NCI-H1930 (cell line): ENCODE data around the gene BCAP31.
"Not testable (repeated sequence)": the region's sequence is repeated elsewhere in the genome, so short reads cannot be mapped to it uniquely, and the experiment has no call there.

Experiments
- DNase-seq, 2 experiments: peaks; one replicate each; lab custom pipeline; 2025; lab: John Stamatoyannopoulos, UW

The BCAP31 gene

DNA sequence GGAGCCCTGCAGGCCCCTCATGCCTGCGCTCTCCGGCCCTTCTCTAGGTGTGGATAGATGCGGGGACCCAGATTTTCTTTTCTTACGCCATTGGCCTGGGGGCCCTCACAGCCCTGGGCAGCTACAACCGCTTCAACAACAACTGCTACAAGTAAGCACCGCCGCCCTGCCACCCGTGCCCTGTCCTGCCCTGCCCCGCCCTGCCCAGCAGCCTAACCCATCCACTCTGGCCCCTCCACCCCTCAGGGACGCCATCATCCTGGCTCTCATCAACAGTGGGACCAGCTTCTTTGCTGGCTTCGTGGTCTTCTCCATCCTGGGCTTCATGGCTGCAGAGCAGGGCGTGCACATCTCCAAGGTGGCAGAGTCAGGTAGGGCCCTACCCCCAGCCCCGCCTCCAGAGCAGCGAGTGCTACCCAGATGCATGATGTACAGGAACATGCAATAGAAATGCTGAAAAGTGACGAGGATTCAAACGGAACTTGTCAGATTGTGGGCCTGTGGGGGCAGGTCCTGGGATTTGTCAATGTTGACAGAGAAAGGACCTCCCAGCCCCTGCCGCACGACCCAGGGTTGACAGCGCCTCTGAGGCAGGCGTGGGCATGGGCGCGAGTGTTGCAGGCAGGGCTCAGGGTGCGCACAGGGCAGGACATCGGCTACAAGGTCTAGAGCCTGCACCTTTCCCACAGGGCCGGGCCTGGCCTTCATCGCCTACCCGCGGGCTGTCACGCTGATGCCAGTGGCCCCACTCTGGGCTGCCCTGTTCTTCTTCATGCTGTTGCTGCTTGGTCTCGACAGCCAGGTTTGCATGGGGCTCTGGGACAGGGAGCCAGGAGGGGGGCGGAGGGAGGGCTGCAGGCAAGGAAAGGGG lies 30.7 kb downstream of the BCAP31 start:
- no peak for DNase-seq

DNA sequence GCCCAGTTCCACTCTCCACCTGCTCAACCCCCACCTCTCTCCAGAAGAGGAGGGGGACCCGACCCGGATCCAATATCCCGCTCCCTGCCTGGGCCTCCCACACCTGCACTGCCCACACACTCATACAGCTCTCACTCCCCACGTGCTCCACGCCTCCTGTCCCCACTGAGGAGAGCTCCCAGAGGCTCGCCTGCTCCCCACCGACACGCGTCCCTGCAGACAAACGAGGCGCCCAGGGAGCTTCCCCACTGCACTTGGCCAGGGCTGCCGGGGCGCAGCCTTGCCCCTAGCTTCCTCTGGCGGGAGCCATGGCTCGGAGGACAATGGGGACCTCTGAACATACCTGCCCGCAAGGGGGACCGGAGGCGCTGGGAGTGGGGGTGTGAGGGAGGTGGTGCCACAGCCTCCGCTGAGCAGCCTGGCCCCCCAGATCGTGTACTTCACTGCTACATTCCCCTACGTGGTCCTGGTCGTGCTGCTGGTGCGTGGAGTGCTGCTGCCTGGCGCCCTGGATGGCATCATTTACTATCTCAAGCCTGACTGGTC lies 31.5 kb downstream of the BCAP31 start:
- DNase-seq: no peak

DNA sequence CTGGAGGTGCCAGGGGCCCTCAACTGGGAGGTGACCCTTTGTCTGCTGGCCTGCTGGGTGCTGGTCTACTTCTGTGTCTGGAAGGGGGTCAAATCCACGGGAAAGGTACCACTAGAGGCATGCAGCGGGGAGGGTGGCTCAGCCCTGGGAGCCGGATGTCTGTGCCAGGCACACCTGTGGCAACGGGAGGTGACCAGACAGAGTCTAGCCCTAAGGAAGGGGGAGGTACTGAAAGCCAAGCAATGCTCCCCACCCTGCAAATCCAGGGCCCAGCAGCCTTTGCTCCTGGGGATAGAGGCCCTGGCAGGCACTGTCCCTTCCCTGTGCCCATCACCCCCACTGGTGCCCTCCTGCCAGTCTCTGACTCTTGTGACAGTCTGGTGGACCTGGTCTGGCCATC lies 32.2 kb downstream of the BCAP31 start:
- no peak for DNase-seq

DNA sequence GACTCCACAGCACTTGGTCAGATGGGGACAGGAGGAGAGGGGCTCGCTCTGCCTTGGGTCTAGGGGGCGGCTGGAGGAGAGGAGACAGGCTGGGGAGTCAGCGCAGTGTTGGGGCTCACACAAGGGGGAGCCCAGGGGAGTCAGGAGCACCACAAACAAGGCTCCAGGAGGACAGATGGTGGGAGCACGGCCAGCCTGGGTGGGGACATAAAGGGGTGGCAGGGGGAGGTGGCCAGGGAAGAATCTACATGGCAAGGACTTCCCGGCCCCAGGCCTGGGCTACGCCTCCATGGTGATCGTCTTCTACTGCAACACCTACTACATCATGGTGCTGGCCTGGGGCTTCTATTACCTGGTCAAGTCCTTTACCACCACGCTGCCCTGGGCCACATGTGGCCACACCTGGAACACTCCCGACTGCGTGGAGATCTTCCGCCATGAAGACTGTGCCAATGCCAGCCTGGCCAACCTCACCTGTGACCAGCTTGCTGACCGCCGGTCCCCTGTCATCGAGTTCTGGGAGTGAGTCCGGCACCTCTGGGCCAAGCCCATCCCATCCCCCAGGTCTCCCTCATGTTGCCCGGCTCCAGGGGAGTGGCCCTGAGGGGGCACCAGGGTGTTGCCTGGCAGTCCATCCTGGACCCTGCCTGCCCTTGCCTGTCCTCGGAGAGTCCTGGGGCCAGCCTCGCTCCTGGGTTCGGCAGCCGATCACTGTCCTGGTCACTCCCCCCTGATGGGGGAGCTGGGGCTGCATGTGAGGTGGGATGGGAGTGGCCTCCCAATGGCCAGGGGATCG lies 33.0 kb downstream of the BCAP31 start:
- DNase-seq: not testable (repeated sequence)

DNA sequence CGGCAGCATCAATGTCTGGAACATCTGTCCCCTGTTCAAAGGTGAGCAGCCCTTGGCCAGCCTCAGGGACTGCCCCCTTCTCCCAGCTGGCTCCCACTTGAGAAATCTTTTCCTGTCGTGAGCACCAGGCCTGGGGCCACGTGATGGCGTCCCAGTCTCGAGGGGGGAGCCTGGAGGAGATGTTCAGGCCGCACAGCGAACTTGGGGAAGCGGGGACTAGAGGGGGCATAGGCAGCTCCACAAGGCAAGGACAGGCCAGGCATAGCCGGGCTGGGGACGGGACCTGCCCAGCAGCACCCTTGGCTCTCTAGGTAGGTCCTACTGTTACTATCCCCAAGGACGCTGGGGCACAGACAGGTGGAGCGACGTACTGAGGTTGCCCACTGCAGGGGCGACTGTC lies 33.7 kb downstream of the BCAP31 start:
- DNase-seq: no peak

DNA sequence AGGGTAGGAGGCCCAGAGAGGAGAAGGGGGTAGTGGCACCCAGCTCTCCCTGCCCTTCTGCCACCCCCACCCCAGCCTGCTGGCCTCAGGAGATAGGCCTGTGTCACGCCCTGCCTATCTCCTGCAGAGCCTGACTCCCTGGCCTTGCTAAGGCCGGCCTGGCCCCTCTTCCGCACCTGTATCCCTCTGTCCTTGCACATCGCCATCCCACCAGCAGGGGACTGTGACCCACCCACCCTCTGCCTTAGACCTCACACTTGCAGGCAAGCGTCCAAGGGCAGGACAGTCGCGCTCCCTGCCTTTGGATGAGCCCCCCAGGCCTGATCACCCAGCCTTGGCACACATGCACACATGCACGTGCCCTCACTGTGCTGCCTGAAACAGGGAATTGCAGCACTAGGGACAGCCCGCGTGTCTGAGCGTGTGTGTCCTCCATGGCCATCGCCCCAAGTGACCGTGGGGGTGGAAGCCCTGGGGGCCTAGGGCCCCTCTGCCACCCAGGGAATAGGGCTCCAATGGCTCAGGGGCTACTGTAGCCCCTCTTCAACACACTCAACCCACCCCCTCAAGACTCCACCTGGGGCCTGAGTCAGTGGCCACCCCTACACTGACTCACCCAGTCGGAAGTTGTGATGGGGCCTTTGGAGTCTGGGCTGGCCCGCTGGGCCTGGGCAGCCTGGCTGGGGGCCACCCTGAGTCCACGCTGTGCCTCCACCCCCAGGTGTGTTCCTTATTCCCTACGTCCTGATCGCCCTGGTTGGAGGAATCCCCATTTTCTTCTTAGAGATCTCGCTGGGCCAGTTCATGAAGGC lies 34.3 kb downstream of the BCAP31 start:
- DNase-seq: no peak

DNA sequence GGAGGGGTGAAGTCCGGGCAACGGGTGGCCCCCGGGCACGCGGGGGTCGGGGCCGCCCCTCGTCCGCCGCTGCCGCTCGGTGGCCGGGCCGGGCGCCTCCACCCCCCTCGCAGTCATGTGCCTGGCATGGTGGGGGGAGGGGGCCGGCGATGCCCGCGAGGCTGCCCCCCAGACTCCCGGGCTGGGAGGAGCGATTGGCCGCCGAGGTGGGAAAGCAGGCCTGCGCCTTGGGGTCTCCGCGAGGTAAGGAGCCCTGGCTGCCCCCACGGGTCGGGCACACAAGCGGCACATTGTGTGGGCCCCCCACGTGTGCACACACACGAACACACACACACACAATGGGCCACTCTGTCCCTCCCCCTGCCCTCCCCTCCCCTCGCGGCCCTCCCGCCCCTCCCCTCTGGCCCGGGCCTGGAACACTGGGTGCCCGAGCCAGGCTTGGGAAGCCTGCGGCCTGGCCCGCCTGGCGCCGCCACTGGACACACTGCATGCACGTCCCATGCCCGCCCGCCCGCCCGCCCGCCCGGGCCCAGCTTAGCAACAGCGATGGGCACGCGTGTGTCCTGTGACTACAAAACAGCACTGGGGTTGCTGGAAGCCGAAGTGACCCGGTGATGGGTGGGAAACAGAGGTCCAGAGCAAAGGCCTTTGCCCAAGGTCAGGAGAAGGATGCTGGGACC lies 35.1 kb downstream of the BCAP31 start:
- DNase-seq: no peak

DNA sequence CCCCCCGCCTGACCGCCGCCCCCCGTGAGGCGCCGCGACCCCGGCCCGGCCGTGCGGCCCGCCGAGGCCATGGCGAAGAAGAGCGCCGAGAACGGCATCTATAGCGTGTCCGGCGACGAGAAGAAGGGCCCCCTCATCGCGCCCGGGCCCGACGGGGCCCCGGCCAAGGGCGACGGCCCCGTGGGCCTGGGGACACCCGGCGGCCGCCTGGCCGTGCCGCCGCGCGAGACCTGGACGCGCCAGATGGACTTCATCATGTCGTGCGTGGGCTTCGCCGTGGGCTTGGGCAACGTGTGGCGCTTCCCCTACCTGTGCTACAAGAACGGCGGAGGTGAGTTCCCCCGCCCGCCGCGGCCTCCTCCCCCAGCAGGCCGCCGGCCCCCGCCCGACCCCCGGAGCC lies 35.7 kb downstream of the BCAP31 start:
- no peak for DNase-seq

DNA sequence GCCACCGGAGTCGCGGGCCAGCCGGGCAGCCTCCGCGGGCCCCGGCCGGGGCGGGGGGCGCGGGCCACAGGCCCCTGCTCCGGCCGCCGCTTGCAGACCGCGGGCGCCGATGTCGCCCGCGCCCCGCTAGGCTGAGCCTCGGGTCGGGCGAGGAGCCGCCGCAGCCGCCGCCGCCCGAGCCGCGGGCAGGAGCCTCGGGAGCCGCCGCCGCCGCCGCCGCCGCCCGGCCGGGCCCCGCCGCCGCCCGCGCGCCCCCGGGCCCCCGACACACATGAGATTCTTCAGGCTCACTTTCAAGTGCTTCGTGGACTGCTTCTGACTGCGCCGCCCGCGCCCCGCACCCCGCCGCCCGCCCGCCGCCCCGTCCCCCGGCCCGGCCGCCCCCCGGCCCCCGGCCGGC lies 36.1 kb downstream of the BCAP31 start:
- DNase-seq: no peak

DNA sequence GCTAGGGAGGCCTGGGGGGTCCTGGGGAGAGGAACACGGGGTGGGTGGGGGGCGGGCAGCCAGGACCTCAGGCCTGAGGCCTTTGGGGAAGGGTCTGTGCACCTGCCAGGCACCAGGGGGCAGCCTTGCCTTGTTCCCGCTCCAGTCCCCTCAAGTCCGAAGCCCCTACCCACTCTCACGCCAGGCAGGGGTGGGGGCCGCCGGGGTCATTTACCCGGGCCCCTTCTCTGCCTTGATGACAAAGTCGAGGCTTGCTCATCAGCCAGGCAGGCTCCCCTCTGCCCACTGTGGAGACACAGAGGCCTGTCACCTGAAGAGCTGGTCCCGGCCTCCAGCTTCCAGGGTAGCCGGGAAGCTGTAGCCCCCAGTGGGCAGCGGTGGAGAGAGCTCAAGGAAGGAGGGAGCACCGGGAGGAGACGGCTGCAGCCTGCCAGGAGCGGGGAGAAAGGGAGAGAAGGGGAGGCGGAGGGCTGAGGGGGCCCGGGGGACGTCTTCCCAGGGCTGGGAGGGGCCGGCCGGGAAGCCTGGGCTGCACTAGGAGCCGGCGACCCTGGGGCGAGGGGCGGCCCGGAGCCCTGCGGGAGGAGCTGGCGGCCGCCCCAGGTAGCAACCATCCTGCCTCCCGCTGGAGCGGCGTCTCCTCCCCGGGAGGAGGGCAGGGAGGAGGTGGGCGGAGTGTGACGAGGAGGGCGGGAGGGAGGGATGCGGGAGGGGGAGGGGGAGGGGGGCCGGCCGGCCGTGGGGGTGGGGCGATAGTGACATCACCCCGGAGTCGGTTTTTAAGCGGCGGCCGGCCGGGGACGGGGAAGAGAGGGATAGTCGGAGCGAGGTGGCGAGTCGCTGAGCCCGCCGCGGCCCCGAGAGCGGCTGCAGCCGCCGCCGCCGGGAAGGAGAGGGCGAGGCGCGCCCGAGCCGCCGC lies 36.8 kb downstream of the BCAP31 start, which contains the start of gene SLC6A8:
Gene SLC6A8, plus strand, starts transcription at position 806 of the 919 bp plus-strand sequence. CDS start 649 bp downstream, outside the sequence.
- peak; percentile 37 to 63 for DNase-seq

DNA sequence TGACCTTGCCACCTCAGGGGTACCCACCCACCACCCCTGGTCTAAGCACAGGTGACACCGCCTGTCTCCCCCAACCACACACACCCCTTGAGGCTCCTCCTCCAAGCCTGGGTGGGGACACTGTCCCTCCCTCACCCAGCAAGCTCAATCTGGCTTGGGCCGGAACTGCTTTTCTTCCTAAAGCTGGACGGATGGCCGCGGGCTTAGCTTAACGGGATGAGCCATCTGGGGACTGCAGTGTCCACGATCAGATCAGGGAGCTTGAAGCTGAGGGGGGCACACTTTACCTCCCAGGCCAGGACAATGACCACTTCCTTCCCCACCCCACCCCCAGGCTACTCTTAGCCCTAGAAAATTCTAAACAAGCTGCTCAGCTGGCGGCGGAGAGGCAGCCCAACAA lies 37.5 kb downstream of the BCAP31 start:
- no peak for DNase-seq

DNA sequence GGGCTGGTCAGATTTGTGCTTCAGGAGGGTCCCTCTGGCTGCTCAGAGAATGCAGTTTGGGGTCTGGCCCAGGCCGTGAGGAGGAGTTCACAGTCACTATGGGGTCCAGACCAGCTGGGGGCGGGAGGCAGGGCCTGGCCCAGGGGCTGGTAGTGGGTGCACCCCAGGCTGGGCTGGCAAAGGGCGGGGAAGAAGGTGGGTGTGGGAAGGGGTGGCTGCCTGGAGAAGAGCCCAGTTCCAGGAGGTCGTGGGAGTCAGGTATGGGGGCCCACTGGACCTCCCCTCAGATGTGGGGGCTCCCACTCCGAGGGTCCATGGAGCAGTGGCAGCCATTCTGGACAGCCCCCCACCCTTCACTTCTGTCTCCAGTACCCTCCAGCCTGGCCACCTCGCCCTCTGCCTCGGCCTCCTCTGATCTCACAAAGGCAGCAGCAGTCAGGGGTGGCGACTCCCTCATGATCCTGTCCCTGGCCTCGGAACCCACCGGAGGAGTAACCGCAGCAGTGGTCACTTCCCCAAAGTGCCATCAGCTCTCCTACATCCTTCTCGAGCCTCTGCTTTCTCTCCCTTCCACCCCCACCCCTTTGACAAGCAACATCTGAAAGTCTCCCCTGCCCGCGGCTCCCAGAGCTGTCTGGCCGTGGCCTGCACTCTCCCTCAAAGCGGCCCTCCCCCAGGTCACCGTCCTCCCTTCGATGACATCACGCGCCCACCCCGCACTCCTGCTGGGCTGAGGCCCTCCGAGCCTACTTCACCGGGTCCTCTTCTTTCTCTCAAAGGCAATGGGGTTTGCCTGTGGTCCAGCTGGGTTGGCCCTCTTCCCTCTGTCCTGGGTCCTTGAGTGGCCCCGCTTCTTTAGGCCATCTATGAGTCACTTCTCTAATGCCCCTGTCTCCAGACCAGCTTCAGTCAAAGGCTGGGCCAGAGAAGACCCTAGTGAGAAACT lies 38.2 kb downstream of the BCAP31 start:
- no peak for DNase-seq

DNA sequence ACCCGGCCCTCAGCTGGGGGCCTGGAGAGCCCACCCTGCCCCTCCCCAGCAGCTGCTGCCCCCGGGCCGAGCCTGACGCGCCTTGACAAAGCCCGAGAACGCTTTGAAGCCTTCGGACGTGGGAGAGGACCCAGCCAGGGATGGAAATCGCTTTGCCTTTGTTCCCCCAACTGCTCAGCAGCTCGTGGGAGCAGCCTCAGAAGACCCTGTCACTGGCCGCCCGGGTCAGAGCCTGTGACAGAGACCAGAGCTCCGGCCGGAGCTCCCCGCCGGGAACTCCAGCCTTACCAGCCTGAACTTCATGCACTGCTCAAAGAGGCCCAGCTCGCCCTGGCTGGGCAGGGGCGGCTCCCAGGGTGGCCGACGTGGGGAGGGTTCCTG lies 39.0 kb downstream of the BCAP31 start:
- DNase-seq: no peak

DNA sequence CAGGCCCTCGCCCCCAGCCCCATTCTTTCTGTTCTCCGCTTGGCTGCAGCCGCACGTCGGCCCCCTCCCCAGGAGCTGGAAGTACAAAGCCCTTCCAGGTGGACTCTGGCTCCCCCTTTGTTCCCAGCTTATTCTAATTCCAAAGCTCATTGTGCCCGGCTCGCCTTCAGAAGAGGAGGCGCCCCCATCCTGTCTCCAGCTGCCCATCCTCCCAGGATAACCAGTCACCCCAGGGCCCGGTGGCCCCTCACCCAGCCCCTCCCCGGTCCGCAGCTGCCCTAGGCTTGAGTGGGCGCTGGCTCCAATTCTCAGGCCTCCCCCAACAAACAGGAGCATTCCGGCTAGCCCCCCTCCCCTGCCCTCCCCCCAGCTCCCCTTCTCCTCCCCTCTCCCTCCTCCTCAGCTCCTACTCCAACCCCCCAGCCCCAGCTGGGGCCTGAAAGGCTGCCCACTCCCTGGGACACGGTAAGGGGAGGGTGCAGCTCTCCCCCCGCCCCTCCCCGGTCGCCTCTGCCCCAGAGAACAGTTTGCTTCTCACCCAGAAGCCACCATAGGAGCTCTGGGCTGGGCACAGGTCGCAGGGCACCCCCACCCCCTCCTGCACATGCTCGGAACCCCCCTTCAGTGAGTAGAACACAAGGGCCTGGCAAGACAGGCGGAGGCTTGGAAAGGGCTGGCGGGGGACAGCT lies 39.6 kb downstream of the BCAP31 start:
- no peak for DNase-seq

DNA sequence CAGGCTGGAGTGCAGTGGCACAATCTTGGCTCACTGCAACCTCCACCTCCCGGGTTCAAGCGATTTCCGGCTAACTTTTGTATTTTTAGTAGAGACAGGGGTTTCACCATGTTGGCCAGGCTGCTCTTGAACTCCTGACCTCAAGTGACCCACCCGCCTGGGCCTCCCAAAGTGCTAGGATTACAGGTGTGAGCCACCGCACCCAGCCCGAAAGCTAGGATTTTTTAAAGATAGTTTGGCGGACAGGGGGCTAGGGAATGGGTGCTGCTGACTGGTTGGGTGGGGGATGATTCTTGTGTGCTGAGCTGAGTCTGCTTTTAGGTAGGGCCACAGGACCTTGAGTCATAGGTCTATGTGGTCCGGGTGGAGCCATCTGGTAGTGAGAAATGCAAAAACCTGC lies 40.7 kb downstream of the BCAP31 start:
- not testable (repeated sequence) for DNase-seq

DNA sequence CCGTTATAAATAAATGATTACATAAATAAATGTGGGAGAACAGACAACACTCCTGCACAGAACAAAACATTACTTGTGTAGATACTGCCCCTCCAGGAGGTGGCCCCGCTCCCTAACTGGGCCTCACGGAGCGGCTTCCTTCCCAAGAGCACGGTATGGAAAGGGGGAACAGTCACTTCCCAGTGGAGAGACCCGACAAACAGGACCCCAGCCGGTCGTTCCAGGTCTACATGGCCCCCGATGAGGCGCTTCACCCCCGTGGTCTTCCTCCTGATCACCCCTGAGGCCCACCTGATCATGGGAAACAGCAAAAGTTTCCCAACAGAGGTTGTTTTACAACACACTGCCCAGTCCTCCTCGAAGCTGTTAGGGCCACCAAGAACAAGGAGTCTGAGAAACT lies 43.0 kb downstream of the BCAP31 start:
- no peak for DNase-seq

DNA sequence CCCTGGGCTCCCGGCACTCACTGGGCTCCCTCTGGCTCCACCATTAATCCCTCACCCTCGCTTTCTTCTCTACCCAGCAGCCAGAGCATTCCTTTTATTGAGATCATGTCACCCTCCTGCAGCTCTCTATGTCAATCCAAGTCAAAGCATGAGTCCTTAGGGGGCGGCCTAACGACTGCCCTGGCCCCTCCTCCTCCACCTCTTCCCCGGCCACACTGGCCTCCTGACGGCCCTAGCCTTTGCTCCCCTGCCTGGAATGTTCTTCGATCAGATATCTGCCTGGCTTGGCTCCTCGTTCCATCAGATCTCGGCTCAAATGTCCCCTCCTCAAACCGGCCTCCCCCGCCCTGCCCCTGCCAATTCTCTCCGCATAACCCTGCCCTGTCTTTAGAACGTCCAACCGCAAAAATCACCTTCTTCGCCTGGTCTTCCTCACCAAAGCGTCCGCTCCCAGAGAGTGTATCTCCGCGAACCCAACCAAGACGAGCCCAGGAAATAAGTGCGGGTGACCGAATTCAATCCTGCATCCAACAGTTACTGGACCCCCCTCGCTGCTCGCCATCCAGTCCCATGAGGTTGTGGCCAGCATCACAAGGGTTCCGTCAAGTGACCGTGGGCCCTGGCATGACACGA lies 49.9 kb downstream of the BCAP31 start:
- no peak for DNase-seq
